Brain microvascular endothelial cell (primary cell): ENCODE data around the gene PLCB1.

Experiments used
- DNase-seq: peaks from one replicate; pipeline ENCODE4 v3.0.0-alpha.2; 2020
- H3K27ac ChIP-seq: fragments of 250-450 bp; sonication (Bioruptor Pico); 2 replicates; pipeline ENCODE4 v1.5.1; 2020; ENCODE audit warnings: mild to moderate bottlenecking, moderate library complexity
- H3K27me3 ChIP-seq: fragments of 250-450 bp; sonication (Bioruptor Pico); replicated peaks from 2 replicates; pipeline ENCODE4 v1.5.1; 2020; ENCODE audit warnings: mild to moderate bottlenecking
- H3K36me3 ChIP-seq: fragments of 250-450 bp; sonication (Bioruptor Pico); replicated peaks from 2 replicates; pipeline ENCODE4 v1.5.1; 2020; ENCODE audit warnings: mild to moderate bottlenecking
- H3K4me3 ChIP-seq: 2 replicates; pipeline ENCODE4 v1.5.1; 2011; ENCODE audit warnings: low read depth, mild to moderate bottlenecking, control low read depth, low read length, moderate library complexity
- in situ Hi-C: cut with HindIII; loops from 2 replicates; pipeline ENCODE4 v1.10.0; 2017; ENCODE audit warnings: low sequenced_read_pairs, low pct_ligation_motif_present
- TF ChIP-seq, protein P1 (sequence below): IDR thresholded peaks from 2 replicates; pipeline ENCODE4 v1.5.1; 2011; ENCODE audit warnings: low read depth, mild to moderate bottlenecking, moderate library complexity, low read length, control low read depth, inconsistent platforms; ENCODE audit errors: missing control alignments

Gene PLCB1

DNA sequence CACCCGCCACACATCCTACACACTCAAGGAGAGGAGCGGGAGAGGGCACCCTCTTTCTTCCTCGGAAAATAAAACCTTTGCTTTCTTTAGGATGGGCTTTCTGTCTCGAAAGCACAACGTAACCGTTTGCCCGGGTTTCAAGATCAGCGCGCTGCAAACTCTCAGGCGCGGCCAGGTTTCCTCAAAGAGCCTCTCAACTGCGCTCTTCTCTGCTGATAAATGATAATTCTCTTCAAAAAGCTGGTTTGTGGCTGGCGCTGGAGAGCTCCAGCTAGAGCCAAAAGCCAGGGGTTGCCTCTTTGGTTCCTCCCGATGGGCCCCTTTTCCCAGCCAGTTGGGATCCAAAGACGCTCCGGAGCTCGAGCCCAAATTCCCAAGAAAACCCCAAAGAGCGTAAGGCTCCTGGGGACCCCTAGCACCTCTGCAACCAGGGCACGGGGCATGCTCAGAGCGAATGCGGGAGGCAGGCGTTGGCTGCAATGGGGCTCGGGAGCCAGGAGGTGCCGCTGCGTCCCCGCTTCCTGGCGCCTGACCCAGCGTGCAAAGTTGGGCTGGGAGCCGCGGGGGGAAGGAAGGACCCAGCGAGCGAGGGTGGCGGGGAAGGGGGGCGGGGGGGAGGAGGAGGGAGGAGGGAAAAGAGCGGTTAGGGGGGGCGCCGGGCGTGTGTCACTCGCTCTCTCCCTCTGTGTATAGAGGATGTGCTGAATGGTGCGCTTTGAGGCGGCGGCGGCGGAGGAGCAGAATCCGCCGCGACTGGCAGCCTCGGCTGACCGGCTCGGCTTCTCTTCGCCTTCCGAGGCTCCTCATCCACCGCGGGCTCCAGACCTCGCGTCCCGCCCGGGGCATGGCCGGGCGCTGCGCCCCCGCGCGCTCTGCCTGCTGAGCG, at the start of gene PLCB1:
Gene PLCB1, plus strand, starts transcription at position 669 of the 886 bp plus-strand sequence. CDS start 386 bp downstream, outside the sequence.
- in situ Hi-C loops, result loop anchor here (25.0 kb wide), 1 partner anchor 580 kb away; no protein-coding TSS in a partner anchor
- Histone ChIP-seq H3K4me3 (peak within 1 kb of the TSS; percentile 58), H3K36me3 (no peaks in the 10 kb centered on the region), H3K27ac (peak within 1 kb of the TSS; percentile 72), H3K27me3 (no peaks in the 10 kb centered on the region)
- TF ChIP-seq, protein P1, sequence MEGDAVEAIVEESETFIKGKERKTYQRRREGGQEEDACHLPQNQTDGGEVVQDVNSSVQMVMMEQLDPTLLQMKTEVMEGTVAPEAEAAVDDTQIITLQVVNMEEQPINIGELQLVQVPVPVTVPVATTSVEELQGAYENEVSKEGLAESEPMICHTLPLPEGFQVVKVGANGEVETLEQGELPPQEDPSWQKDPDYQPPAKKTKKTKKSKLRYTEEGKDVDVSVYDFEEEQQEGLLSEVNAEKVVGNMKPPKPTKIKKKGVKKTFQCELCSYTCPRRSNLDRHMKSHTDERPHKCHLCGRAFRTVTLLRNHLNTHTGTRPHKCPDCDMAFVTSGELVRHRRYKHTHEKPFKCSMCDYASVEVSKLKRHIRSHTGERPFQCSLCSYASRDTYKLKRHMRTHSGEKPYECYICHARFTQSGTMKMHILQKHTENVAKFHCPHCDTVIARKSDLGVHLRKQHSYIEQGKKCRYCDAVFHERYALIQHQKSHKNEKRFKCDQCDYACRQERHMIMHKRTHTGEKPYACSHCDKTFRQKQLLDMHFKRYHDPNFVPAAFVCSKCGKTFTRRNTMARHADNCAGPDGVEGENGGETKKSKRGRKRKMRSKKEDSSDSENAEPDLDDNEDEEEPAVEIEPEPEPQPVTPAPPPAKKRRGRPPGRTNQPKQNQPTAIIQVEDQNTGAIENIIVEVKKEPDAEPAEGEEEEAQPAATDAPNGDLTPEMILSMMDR, result peak; percentile 92
- peak; percentile 73 for DNase-seq

DNA sequence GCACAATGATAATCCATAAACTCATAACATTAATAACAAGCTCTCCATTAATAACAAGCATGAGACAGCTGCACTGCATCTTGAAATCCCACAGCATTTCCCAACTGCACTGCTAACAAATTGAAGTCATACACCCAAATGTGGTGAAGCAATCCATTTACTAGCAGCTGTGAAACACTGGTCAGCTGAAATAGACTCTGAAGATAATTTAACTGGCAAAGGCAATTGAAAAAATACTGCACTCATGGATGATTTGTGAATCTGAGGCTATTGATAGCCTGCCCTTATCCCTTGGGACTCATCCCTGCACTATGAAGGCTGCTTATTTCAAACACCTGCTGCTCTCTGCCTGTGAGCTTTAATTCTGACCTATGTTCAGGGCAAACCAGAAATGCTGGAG, 49.1 kb upstream of the PLCB1 start:
- in situ Hi-C loops, result no loop called here
- Histone ChIP-seq H3K4me3 (no peak overlapping the region), H3K27ac (no peak overlapping the region), H3K27me3 (no peaks in the 10 kb centered on the region), H3K36me3 (no peaks in the 10 kb centered on the region)
- TF ChIP-seq, protein P1, result no peak
- DNase-seq, result no peak

DNA sequence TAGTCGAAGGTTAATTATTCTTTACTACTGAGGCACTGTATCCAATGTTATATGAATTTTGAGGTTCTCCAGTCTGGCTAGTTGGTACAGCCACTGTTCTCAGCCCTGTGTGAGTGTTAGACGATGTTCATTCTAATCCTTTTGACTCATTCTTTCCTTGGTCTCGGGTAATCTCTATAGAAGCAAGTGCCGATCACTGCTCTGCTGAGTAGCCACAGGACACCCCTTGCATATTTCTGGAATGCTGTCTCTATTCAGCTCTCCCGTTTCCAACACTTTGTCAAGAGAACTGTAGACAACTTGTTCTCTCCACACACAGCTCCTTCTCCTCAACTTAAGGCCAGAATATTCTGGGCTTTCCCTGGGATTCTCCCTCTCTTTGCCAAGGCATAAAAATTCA, 42.4 kb upstream of the PLCB1 start:
- no peak overlapping the region for H3K4me3 ChIP-seq
- no peaks in the 10 kb centered on the region for H3K36me3 ChIP-seq
- TF ChIP-seq, protein P1, result no peak
- in situ Hi-C loops, result no loop called here
- H3K27me3 ChIP-seq, result no peaks in the 10 kb centered on the region
- no peak overlapping the region for H3K27ac ChIP-seq
- peak; percentile 12 for DNase-seq

DNA sequence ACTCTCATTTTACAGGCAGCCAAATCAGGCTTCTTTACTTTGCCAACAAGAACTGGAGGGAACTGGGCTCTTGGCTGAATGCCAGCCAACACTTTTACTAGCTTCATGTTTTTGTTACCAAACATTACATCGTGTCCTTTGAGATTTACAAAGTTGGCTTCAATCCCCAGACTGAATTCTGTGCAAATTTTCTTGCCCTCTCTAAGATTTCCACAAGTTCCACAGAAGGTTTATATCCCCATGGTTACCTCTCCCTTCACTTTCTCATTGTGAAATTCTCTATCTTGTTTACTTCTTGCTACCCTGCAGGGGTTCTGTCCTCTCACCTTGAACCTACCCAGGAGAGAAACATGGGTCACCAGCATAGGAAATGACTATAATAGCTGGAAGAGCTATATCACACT, 37.6 kb upstream of the PLCB1 start:
- peak; percentile 36 for DNase-seq
- H3K36me3 ChIP-seq, result no peaks in the 10 kb centered on the region
- in situ Hi-C loops, result no loop called here
- H3K4me3 ChIP-seq, result no peak overlapping the region
- no peaks in the 10 kb centered on the region for H3K27me3 ChIP-seq
- TF ChIP-seq, protein P1, result no peak
- peak overlapping the region; percentile 59 for H3K27ac ChIP-seq

DNA sequence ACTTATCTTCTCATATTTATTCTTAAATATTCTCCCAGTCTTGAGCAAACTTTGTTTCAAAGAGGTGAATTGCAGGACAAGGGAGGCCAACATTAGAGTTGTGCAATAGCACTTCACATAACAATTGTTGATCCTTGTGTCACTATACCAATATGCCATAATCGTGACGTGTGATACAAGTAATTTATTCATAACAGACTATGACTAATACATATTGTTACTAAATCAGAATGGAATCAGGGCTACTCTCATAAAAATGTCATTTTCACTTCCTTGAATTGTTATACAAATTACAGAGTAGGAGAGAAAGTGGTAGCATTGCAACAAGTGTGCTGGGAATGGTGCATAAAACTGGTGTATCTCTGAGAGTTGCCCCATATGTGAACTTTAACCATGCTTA, 37.2 kb upstream of the PLCB1 start:
- TF ChIP-seq, protein P1, result no peak
- peak; percentile 20 for DNase-seq
- in situ Hi-C loops, result no loop called here
- no peaks in the 10 kb centered on the region for H3K27me3 ChIP-seq
- H3K36me3 ChIP-seq, result no peaks in the 10 kb centered on the region
- H3K27ac ChIP-seq, result peak overlapping the region; percentile 59
- no peak overlapping the region for H3K4me3 ChIP-seq
